Measurements from ENCODE around the gene IL17A. TPM values are rescaled to one million over a fixed set of nuclear protein-coding genes. Genes with fewer than 3 reads are reported as not detected.
"Not testable (repeated sequence)": the region's sequence is repeated elsewhere in the genome, so short reads cannot be mapped to it uniquely, and the experiment has no call there.

Gene IL17A
- total RNA-seq, 1 donor from 2014 or later, result not detected

- TF ChIP-seq, protein P1, sequence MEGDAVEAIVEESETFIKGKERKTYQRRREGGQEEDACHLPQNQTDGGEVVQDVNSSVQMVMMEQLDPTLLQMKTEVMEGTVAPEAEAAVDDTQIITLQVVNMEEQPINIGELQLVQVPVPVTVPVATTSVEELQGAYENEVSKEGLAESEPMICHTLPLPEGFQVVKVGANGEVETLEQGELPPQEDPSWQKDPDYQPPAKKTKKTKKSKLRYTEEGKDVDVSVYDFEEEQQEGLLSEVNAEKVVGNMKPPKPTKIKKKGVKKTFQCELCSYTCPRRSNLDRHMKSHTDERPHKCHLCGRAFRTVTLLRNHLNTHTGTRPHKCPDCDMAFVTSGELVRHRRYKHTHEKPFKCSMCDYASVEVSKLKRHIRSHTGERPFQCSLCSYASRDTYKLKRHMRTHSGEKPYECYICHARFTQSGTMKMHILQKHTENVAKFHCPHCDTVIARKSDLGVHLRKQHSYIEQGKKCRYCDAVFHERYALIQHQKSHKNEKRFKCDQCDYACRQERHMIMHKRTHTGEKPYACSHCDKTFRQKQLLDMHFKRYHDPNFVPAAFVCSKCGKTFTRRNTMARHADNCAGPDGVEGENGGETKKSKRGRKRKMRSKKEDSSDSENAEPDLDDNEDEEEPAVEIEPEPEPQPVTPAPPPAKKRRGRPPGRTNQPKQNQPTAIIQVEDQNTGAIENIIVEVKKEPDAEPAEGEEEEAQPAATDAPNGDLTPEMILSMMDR (IDR thresholded peaks at IDR 0.05), result no peak
- Mint-ChIP-seq H3K4me3 (ENCODE audit: unreplicated experiment) (no peak overlapping the region), H3K27ac (ENCODE audit: unreplicated experiment) (no peak overlapping the region), H3K4me1 (ENCODE audit: low read depth) (no peaks in the 10 kb centered on the region), H3K27me3 (ENCODE audit: low read depth) (peaks cover 33% of the 10 kb centered on the region), H3K9me3 (ENCODE audit: low read depth) (no peaks in the 10 kb centered on the region), H3K36me3 (ENCODE audit: low read depth) (no peaks in the 10 kb centered on the region)
- no peak for DNase-seq (ENCODE audit: low spot score)
These were observed 4.2 kb downstream of the IL17A start for GRCh38 chr6:52190409-52190808.

GRCh38 chr6:52191824-52192223 is 5.6 kb downstream of the IL17A start:
- Mint-ChIP-seq H3K36me3 (ENCODE audit: low read depth) (no peaks in the 10 kb centered on the region), H3K9me3 (ENCODE audit: low read depth) (no peaks in the 10 kb centered on the region)

DNA sequence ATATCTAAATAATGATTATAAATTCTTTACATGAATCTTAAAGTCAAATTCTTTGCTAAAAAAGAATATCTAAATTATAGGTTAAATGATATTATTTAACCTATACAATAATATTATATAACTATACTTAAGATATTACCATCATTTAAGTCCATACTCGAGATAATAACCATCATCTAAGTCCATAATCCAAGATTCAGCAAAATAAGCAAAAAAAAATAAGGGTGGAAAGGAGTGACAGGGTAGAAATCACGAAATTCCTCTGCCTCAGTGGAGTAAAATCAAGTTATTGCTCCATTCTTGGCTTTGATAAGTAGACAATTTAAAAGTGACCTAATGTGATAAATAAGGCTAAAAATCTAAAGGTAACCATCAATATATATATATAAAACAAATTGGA is 9.7 kb downstream of the IL17A start:
- peaks cover 21% of the 10 kb centered on the region for H3K9me3 Mint-ChIP-seq (ENCODE audit: low read depth)
- no peak overlapping the region for H3K4me3 Mint-ChIP-seq (ENCODE audit: unreplicated experiment)
- H3K4me1 Mint-ChIP-seq (ENCODE audit: low read depth), result no peaks in the 10 kb centered on the region
- no peak overlapping the region for H3K27ac Mint-ChIP-seq (ENCODE audit: unreplicated experiment)
- peaks cover 13% of the 10 kb centered on the region for H3K27me3 Mint-ChIP-seq (ENCODE audit: low read depth)
- TF ChIP-seq, protein P1 (IDR thresholded peaks at IDR 0.05), result no peak
- peaks cover 2% of the 10 kb centered on the region for H3K36me3 Mint-ChIP-seq (ENCODE audit: low read depth)
- no peak for DNase-seq (ENCODE audit: low spot score)

More at GRCh38 chr6:52191824-52192223, 5.6 kb downstream of the IL17A start:
- no peaks in the 10 kb centered on the region for H3K4me1 Mint-ChIP-seq (ENCODE audit: low read depth)
- no peak overlapping the region for H3K4me3 Mint-ChIP-seq (ENCODE audit: unreplicated experiment)
- no peak overlapping the region for H3K27ac Mint-ChIP-seq (ENCODE audit: unreplicated experiment)
- peaks cover 26% of the 10 kb centered on the region for H3K27me3 Mint-ChIP-seq (ENCODE audit: low read depth)
- DNase-seq (ENCODE audit: low spot score), result no peak
- TF ChIP-seq, protein P1 (IDR thresholded peaks at IDR 0.05), result no peak

GRCh38 chr6:52200088-52200487 is 13.9 kb downstream of the IL17A start:
- not testable (repeated sequence) for H3K27me3 Mint-ChIP-seq (ENCODE audit: low read depth); H3K27ac Mint-ChIP-seq (ENCODE audit: unreplicated experiment); H3K36me3 Mint-ChIP-seq (ENCODE audit: low read depth); H3K4me1 Mint-ChIP-seq (ENCODE audit: low read depth); DNase-seq (ENCODE audit: low spot score); H3K4me3 Mint-ChIP-seq (ENCODE audit: unreplicated experiment)
- peaks cover 31% of the 10 kb centered on the region for H3K9me3 Mint-ChIP-seq (ENCODE audit: low read depth)

DNA sequence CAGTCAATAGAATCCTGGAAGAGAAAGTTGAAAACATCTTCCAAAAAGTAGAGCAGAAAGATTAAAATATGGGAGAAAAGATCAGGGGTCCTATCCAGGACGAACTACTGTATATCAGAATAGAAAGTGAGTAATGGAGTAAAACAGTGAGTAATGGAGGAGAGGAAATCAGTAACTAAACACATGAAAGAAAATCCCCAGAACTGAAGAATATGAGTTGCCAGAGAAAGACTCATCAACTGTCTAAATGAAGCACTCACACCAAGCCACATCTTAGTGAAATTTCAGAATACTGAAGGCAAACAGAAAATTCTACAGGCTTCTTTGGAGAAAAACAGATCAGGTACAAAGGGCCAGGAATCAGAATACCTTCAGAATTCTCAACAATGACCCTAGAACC is 14.9 kb downstream of the IL17A start:
- TF ChIP-seq, protein P1 (IDR thresholded peaks at IDR 0.05), result no peak
- H3K9me3 Mint-ChIP-seq (ENCODE audit: low read depth), result peaks cover 31% of the 10 kb centered on the region
- H3K4me1 Mint-ChIP-seq (ENCODE audit: low read depth), result no peaks in the 10 kb centered on the region
- peaks cover 2% of the 10 kb centered on the region for H3K36me3 Mint-ChIP-seq (ENCODE audit: low read depth)
- H3K27me3 Mint-ChIP-seq (ENCODE audit: low read depth), result peaks cover 2% of the 10 kb centered on the region
- H3K4me3 Mint-ChIP-seq (ENCODE audit: unreplicated experiment), result no peak overlapping the region
- no peak overlapping the region for H3K27ac Mint-ChIP-seq (ENCODE audit: unreplicated experiment)
- no peak for DNase-seq (ENCODE audit: low spot score)

GRCh38 chr6:52201493-52201892 is 15.3 kb downstream of the IL17A start:
- Mint-ChIP-seq H3K4me1 (ENCODE audit: low read depth) (no peaks in the 10 kb centered on the region), H3K36me3 (ENCODE audit: low read depth) (peaks cover 2% of the 10 kb centered on the region), H3K27me3 (ENCODE audit: low read depth) (peaks cover 2% of the 10 kb centered on the region), H3K4me3 (ENCODE audit: unreplicated experiment) (no peak overlapping the region), H3K27ac (ENCODE audit: unreplicated experiment) (no peak overlapping the region), H3K9me3 (ENCODE audit: low read depth) (peaks cover 31% of the 10 kb centered on the region)
- TF ChIP-seq, protein P1 (IDR thresholded peaks at IDR 0.05), result no peak
- DNase-seq (ENCODE audit: low spot score), result no peak
